Measurements from ENCODE around the gene MYO1E. TPM values are rescaled to one million over a fixed set of nuclear protein-coding genes. Genes with fewer than 3 reads are reported as not detected.

The MYO1E gene
- total RNA-seq, 4 donors from 2014 or later: 49.7 to 135 (median 82.2) TPM

DNA sequence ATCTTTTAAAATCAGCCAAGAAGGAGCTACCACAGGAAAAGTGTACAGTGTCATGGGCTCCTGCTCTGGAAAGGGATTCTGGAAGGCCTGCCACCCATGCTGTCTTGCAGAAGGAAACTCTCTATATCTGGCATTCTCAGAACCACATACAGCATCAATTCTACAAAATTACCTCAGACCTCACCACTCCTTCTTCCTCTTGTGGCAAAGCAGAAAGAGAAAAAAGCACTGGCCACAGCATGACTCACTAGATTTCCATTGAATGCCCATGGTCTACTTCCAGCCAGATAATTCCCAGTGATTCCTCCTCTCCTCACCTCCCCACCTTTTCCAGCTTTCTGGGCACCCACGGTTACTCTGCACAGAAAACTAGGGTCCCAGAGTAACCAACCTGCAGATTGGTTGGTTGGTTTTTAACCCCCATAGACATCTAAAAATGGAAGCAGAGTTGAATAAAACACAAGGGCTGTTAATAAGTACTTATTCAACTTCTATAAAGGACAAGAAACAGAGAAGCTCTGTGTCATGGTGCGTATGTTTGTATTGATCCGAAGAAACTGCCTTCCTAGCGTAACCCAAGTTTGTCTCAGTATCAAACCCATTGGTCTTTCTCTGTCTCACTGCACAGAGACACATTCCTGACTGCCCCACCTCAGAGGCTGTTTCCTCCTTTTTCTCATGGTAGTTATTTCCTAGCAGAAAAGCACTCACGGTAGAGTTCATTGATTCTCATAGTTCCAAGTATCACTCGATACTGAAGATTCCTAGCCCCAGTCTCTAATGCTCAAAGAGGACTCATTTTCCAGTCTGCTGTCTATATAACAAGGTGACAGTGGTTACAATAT, 98.3 kb downstream of the MYO1E start:
- H3K27me3 ChIP-seq: no peaks in the 10 kb centered on the region
- no peak for DNase-seq
- no peaks in the 10 kb centered on the region for H3K9me3 ChIP-seq
- intact Hi-C loops (cut with DNase I): no loop called here
- H3K4me1 ChIP-seq: peaks cover 0 to 19% (median 5%) of the 10 kb centered on the region in 3 donors
- peaks cover 0 to 14% (median 0%) of the 10 kb centered on the region in 3 donors for H3K36me3 ChIP-seq
- 85 to 91% methylated on average over 6 of the region's 6 CpGs for WGBS, 2 donors
- no peak overlapping the region for H3K4me3 ChIP-seq
- no peak for TF ChIP-seq POLR2A (IDR thresholded peaks at IDR 0.05)
- TF ChIP-seq, protein P1, sequence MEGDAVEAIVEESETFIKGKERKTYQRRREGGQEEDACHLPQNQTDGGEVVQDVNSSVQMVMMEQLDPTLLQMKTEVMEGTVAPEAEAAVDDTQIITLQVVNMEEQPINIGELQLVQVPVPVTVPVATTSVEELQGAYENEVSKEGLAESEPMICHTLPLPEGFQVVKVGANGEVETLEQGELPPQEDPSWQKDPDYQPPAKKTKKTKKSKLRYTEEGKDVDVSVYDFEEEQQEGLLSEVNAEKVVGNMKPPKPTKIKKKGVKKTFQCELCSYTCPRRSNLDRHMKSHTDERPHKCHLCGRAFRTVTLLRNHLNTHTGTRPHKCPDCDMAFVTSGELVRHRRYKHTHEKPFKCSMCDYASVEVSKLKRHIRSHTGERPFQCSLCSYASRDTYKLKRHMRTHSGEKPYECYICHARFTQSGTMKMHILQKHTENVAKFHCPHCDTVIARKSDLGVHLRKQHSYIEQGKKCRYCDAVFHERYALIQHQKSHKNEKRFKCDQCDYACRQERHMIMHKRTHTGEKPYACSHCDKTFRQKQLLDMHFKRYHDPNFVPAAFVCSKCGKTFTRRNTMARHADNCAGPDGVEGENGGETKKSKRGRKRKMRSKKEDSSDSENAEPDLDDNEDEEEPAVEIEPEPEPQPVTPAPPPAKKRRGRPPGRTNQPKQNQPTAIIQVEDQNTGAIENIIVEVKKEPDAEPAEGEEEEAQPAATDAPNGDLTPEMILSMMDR (IDR thresholded peaks at IDR 0.05): no peak
- no peak overlapping the region for H3K27ac ChIP-seq

DNA sequence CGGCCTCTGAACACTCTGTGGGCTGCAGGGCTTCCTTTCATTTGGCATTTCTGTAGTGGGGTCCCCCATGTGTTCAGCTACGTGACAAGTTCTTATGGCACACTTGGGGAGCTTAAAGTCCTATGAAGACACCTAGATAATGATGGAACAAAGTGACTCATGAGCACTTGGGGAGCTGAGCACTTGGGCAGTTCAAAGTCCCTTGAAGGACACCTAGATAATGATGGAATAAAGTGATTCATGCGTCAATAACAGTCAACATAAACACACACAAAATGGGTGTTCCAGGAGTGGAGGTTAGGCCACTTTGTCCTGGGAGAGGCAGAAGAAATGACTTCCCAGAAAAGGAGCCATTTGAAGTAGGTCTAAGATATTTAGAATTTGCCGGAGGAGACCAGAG, 99.4 kb downstream of the MYO1E start:
- intact Hi-C loops (cut with DNase I): no loop called here
- H3K36me3 ChIP-seq: peaks cover 0 to 20% (median 0%) of the 10 kb centered on the region in 3 donors
- H3K27ac ChIP-seq: no peak overlapping the region
- TF ChIP-seq, protein P1 (IDR thresholded peaks at IDR 0.05): no peak
- no peak for TF ChIP-seq POLR2A (IDR thresholded peaks at IDR 0.05)
- H3K4me1 ChIP-seq: peaks cover 0 to 19% (median 5%) of the 10 kb centered on the region in 3 donors
- WGBS, 2 donors: 93 to 100% methylated on average over 4 of the region's 4 CpGs
- no peak for DNase-seq
- no peaks in the 10 kb centered on the region for H3K9me3 ChIP-seq
- no peaks in the 10 kb centered on the region for H3K27me3 ChIP-seq
- H3K4me3 ChIP-seq: no peak overlapping the region

DNA sequence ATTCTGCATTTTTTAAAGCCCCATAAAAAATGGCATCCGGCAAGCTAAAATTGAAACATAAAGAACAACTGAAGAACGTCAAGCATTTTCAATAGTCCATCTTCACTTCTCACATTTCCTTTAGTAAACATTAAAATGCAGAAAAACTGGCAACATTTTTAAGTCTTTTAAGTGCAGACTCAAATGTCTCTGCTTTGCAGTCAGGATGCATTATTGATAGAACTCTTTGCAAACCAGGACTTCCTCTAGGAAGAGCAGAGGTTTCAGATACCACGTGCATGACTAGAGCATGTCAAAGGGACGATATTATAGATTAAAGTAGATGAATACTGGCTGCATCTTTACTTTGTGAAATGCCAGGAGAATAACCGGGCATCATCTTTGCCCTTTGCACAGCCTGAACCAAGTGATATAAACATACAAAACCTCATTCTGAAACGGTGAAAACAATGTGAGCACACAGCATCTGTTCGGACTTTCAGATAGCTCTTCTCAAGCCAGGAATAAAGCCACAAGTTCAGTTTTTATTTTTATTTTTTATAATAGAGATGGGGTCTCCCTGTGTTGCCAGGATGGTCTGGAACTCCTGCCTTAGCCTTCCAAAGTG, 101.0 kb downstream of the MYO1E start:
- intact Hi-C loops (cut with DNase I): no loop called here
- DNase-seq: no peak
- H3K9me3 ChIP-seq: no peaks in the 10 kb centered on the region
- no peak for TF ChIP-seq POLR2A (IDR thresholded peaks at IDR 0.05)
- TF ChIP-seq, protein P1 (IDR thresholded peaks at IDR 0.05): no peak
- no peaks in the 10 kb centered on the region for H3K27me3 ChIP-seq
- WGBS, 2 donors: 64 to 69% methylated on average over 7 of the region's 7 CpGs
- H3K27ac ChIP-seq: no peak overlapping the region
- H3K36me3 ChIP-seq: peaks cover 0 to 20% (median 0%) of the 10 kb centered on the region in 3 donors
- no peak overlapping the region for H3K4me3 ChIP-seq
- H3K4me1 ChIP-seq: peaks cover 0 to 13% (median under 1%) of the 10 kb centered on the region in 3 donors

DNA sequence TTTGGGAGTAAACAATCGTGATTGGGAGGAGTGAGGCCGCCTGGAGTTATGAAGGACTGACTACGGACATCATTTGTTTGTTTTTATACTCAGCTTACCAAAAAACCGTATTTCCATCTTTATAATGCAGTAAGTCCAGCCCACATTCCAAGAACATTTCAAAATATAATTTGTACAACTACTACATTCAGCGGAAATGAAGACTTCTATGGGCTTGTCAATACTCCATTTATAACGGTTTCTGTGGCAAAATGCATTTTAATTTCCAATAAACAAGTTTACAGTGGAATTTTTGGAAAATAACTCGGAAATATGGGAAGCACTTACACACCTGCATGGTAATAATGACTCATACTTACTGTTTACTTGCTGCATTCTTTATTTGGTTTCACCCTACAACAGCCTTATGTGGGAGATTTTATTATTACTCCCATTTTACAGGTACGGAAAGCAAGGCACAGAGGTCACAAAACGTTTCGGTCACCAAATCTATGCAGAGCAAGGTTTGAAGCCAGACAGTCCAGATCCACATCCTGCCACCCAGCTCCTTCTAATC, 103.7 kb downstream of the MYO1E start:
- no peaks in the 10 kb centered on the region for H3K27me3 ChIP-seq
- H3K9me3 ChIP-seq: no peaks in the 10 kb centered on the region
- WGBS, 2 donors: 86 to 88% methylated on average over 10 of the region's 10 CpGs
- no peak overlapping the region for H3K4me3 ChIP-seq
- no peak overlapping the region for H3K27ac ChIP-seq
- TF ChIP-seq, protein P1 (IDR thresholded peaks at IDR 0.05): no peak
- no peak for TF ChIP-seq POLR2A (IDR thresholded peaks at IDR 0.05)
- H3K4me1 ChIP-seq: peaks cover 0 to under 1% (median 0%) of the 10 kb centered on the region in 3 donors
- intact Hi-C loops (cut with DNase I): no loop called here
- H3K36me3 ChIP-seq: peaks cover 0 to 20% (median 0%) of the 10 kb centered on the region in 3 donors
- DNase-seq: no peak
